ENCODE measurements around the gene ZNFX1.
"Not testable (repeated sequence)": the region's sequence is repeated elsewhere in the genome, so short reads cannot be mapped to it uniquely, and the experiment has no call there.

The ZNFX1 gene

DNA sequence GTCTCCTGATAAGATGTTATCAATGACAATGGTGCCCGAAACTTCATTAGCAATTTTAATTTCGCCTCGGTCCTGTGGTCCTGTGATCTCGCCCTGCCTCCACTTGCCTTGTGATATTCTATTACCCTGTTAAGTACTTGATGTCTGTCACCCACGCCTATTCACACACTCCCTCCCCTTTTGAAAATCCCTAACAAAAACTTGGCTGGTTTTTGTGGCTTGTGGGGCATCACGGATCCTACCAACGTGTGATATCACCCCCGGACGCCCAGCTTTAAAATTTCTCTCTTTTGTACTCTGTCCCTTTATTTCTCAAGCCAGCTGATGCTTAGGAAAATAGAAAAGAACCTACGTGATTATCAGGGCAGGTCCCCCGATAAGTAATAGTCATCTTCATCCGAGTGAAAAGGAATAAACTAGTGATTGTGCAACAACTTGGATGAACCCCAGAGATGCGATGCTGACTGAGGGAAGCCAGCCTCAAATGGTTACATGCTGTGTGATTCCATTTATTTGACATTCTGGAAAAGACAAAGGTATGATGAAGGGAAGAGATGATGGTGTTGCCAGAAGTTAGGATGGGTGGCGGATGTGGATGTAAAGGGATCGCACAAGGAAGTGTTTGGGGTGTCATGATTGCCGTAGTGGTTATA is 16.3 kb upstream of the ZNFX1 start:
- not testable (repeated sequence) for DNase-seq (ENCODE audit: low read depth, low spot score); H3K4me3 ChIP-seq (ENCODE audit: low read length)

GRCh38 chr20:49293122-49293521 is 15.3 kb upstream of the ZNFX1 start:
- no peak overlapping the region for H3K4me3 ChIP-seq (ENCODE audit: low read length)
- no peak for DNase-seq (ENCODE audit: low read depth, low spot score)

DNA sequence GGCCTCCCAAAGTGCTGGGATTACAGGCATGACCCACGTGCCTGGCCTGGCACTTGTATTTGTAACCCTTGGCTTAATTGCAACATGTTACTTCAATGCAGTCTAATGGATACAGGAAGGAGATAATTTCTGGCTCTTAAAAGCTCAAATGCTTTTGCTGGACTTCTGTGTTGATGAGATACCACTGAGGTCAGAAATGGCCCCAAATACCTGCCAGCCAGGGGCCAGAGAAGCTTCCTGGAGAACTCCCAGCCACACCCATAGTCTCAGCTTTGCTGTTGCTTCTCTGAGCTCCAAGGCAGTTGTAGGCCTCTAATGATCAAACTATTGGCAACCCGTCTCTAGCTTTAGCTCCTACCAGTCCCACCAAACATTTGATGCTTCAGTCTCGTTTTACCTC is 14.2 kb upstream of the ZNFX1 start:
- no peak for DNase-seq (ENCODE audit: low read depth, low spot score)
- H3K4me3 ChIP-seq (ENCODE audit: low read length), result no peak overlapping the region

DNA sequence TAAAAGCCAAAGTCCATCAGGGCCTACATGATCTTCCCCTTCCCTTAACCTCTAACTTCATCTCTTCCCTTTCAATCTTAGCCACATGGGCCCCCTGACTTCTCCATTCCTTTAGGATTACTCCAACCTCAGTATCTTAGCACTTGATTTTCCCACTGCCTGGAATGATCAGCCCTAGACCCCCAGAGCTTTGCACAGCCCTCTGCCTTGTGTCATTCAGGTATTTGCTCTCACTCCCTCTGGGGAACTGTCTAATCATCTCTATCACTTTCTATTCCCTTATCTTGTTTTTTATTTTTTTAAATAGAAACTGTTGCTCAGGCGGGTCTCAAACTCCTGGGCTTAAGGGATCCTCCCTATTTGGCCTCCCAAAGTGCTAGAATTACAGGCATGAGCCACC is 13.3 kb upstream of the ZNFX1 start:
- DNase-seq (ENCODE audit: low read depth, low spot score), result no peak
- no peak overlapping the region for H3K4me3 ChIP-seq (ENCODE audit: low read length)

DNA sequence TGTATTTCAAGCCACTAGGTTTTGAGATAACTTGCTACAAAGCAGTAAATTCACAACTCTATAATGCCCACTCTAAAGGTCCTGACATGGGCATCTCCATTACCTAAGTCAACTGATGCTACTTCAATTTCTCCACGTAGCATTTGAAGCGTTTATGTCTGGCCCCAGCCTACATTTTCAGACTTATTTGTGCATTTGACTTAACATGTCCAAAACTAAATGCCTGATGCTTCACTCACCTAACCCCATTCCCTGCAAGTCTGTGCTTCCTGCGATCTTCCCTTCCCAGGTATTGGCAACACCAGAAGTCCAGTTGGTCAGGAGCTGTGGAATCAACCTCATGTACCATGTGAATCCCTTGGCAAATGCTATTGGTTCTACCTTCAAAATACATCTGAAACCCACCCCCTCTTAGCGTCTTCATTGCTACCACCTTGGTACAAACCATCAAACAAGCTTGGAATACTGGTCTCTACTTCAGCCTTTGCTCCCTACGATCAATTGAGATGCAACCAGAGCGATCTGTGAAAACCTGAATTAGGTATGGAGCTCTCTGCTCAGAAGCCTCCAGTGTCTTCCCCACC is 12.8 kb upstream of the ZNFX1 start:
- DNase-seq (ENCODE audit: low read depth, low spot score), result no peak
- no peak overlapping the region for H3K4me3 ChIP-seq (ENCODE audit: low read length)

- no peak for DNase-seq (ENCODE audit: low read depth, low spot score)
Measured at GRCh38 chr20:49288784-49289696, 11.2 kb upstream of the ZNFX1 start.

GRCh38 chr20:49288250-49288751 is 10.4 kb upstream of the ZNFX1 start:
- H3K4me3 ChIP-seq (ENCODE audit: low read length), result no peak overlapping the region
- DNase-seq (ENCODE audit: low read depth, low spot score), result no peak

More at GRCh38 chr20:49288784-49289696, 11.2 kb upstream of the ZNFX1 start:
- H3K4me3 ChIP-seq (ENCODE audit: low read length), result no peak overlapping the region

DNA sequence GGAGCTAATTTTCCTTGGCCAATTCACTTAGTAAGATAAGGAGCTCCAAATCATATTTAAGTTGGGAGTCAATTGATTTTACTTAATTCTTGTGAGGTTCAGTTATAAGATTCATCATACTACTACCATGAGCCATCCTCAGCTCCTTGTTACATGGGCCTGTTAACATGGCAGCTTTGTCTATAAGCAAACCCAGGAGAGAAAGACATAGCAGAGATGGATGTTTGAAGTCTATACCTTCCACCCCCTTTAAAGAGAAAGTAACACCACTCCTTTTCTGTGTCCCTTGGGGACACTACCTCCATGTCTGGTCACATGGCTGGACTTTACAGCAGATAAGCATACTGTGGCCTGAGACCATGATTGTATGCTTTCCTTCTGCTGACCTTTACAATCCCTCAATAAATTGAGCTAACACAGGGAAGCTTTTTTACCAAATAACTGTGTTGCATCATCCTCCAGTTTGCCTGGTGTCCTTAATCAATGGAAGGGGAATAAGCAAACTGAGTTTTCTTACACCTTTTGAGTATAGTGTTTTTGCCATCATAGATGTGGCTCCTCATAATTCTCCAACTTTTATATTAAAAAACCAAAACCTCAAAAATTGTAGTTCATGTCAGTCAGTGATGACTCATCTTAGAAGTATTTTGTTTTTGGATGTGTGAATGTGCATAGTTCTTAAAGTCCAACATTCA is 9.8 kb upstream of the ZNFX1 start:
- H3K4me3 ChIP-seq (ENCODE audit: low read length), result no peak overlapping the region
- DNase-seq (ENCODE audit: low read depth, low spot score), result no peak

- no peak overlapping the region for H3K4me3 ChIP-seq (ENCODE audit: low read length)
- no peak for DNase-seq (ENCODE audit: low read depth, low spot score)
Measured at GRCh38 chr20:49286689-49287551, 9.1 kb upstream of the ZNFX1 start.

DNA sequence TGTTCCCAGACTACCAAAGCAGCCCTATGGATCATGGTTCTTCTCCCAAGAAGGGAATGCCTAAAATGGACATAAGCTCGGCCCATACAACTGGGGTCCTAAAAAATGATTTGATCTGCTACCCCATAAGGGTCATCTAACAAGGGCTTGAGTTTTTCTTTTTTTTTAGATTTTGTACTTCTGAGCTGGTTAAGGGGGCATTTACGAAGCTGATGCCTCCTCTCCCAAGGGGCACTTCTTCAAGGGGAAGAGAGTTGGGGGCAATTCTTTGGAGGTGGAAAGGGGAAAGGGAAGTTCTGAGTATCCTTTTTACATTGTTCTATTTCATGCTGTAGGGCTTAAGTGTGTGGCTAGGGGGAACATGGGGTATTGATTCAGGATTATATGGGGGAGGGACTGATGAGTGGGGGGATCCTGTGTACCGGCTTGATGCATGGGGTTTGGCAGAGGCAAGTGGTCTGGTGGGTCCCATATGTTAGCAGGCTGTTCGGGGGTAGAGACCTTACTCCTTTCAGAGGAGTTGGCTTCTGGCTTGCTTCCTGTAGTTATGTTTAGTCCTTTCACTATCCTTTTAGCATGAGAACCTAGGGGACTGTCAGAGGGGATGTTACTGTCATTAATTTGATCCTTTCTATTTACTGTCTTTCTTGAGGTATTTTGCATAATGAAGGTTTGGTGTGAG is 8.1 kb upstream of the ZNFX1 start:
- H3K4me3 ChIP-seq (ENCODE audit: low read length), result no peak overlapping the region
- DNase-seq (ENCODE audit: low read depth, low spot score), result no peak

DNA sequence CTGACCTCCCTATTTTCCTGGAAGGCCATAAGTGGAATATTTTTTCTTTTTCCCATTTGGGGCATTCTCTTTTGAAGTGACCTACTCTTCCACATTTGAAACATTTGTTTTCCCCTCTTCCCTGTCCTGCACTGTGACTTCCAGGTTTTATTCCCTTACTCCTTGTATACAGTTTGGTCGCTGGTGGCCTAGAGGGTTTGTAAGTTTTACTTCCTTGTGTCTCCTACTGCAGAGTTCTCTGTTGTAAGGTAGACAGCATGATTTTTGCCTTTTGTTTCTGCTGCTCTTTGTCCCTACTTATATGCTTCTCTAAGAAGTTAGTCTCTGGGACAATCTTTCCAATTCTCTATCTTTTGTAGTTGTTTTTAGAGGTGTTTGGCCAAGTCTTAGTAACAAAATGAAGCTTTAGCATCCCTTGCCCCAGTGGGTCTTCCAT is 7.4 kb upstream of the ZNFX1 start:
- no peak overlapping the region for H3K4me3 ChIP-seq (ENCODE audit: low read length)
- no peak for DNase-seq (ENCODE audit: low read depth, low spot score)

- no peak for DNase-seq (ENCODE audit: low read depth, low spot score)
- H3K4me3 ChIP-seq (ENCODE audit: low read length), result no peak overlapping the region
Measured at GRCh38 chr20:49284818-49285217, 7.0 kb upstream of the ZNFX1 start.

DNA sequence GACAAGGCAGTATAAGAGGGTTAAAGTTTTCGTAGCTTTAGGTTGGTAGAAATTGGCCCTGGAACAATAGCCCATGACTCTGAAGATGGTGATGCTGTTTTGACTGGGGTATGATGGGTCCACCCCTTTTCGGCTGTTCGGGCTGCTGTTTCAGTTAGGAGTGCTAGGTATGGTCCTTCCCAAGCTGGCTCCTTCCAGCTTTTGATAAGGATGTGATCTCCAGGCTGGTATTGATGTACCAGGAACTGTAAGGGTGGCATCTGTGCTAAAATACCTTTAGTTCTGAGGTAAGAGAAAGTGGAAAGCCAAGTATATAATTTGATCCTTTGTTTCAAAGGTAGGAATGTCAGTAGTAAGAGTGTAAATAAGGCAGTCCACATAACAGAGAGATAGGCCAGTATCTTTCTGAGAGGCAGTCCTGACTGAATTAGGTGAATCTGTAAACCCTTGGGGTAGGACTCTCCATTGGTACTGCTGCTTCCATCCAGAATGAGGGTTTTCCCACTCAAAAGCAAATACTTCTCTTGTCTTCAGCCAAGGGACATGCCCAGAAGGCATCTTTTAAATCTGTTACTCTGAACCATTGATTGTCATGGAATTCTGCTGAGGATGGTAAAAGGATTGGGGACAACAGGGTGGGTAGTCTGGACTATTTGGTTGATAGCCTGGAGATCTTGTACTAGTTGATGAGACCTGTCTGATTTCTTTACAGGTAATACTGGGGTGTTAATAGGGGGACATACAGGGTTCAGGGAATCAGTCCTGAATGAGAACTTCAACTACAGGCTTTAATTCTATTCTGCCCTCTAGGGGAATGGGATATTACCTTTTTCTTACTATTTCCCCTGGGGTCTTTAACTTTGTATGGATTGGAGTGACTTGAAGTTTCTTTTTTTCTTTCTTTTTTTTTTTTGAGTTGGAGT is 6.1 kb upstream of the ZNFX1 start:
- no peak overlapping the region for H3K4me3 ChIP-seq (ENCODE audit: low read length)
- DNase-seq (ENCODE audit: low read depth, low spot score), result no peak

GRCh38 chr20:49283176-49283702 is 5.4 kb upstream of the ZNFX1 start:
- H3K4me3 ChIP-seq (ENCODE audit: low read length), result no peak overlapping the region
- no peak for DNase-seq (ENCODE audit: low read depth, low spot score)

DNA sequence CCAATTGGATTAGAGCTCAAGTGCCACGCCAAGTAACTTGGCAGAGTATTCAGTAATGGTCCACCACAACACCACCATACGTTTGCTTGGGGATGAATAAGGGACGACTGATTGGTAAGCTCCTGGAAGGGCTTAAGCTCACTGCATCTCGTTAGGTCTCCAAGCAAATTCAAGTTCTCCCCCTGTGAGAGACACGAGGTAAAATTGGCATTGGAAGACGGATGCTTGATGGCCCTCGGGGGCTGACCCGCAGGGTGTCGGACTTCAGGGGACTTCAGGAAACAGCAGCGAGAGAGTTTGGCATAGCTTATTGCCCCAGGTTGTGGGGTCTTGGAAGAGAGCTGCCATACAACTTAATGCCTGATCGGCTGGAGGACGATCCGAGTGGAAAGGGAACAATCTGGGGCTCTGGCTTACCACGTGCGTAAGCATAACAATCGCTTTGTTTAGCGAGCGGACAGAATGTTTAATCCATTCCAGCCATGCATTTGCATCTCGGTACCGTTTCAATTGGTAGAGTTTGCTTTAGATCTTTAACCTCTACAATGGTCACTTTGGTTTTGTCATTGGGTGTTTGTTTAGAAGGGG is 4.8 kb upstream of the ZNFX1 start:
- H3K4me3 ChIP-seq (ENCODE audit: low read length), result no peak overlapping the region
- no peak for DNase-seq (ENCODE audit: low read depth, low spot score)

- DNase-seq (ENCODE audit: low read depth, low spot score), result no peak
- H3K4me3 ChIP-seq (ENCODE audit: low read length), result no peak overlapping the region
Measured at GRCh38 chr20:49281913-49282467, 4.1 kb upstream of the ZNFX1 start.

Data from Jurkat, Clone E6-1 (cell line).